ENCODE measurements around the gene VSX1. TPM values are rescaled to one million over a fixed set of nuclear protein-coding genes. Genes with fewer than 3 reads are reported as not detected.

VSX1 gene
- not detected for total RNA-seq
- polyA plus RNA-seq (2013, experiment 1 of 2): 0.39 TPM
- not detected for polyA plus RNA-seq (2013, experiment 2 of 2)
- long read RNA-seq, experiment 1: 0 reads
- long read RNA-seq, experiment 2: 0 reads
- long read RNA-seq, experiment 3: 0 reads
- long read RNA-seq, experiment 4: 0 reads

DNA sequence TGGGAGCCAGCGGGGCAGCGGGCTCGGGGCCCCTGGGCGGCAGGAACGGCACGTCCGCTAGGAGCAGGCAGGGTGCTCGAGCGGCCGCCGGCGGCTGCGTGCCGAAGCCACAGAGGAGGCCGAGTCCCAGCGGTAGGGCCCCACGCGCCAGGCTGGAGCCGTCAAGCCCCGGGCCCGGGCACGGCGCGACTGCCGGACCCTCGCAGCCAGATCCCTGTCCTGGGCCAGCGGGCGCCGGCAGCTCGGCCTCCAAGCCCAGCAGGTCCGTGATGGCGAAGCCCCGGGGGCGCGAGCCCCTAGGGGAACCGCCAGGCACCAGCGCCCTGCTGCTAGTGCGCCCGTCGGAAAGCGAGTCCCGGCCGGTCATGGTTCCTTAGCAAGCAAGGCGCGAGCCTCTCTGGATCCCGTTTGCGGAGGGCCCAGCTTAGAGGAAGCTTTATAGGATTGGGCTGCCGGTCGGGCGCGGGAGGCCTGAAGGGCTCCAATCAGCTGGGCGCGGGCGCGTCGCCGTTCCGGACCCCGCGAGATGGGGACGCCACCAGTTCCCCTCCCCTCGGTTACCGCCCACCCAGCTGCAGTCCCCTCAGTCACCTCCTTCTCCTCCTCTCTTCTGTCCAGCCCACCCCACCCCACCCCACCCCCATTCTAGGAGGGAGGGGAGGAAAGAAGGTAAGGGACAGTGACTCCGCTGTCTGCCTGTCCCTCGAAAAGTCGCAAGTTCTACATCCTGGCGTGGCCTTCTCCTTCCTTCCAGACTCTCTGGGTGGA is at the start of gene VSX1:
Gene VSX1 (minus strand): TSS at position 412 of the 768 bp plus-strand sequence. CDS start 45 bp downstream, at position 367.
- Histone ChIP-seq H3K27ac (ENCODE audit: low read depth, low read length) (no peak within 1 kb of the TSS), H3K36me3 (ENCODE audit: control insufficient read depth, insufficient read depth, low read length) (no peaks in the 10 kb centered on the region), H3K9me3 (ENCODE audit: control insufficient read depth, low read length) (no peaks in the 10 kb centered on the region), H3K4me3 (ENCODE audit: low read length) (peak within 1 kb of the TSS; percentile 73), H3K4me1 (ENCODE audit: control insufficient read depth, insufficient read depth, low read length) (no peaks in the 10 kb centered on the region), H3K9ac (ENCODE audit: extremely low read depth, low read length, poor library complexity, severe bottlenecking) (no peak within 1 kb of the TSS), H3K27me3 (ENCODE audit: control insufficient read depth, insufficient read depth, low read length, poor library complexity, severe bottlenecking) (peaks cover 100% of the 10 kb centered on the region)
- Mint-ChIP-seq H3K27ac (no peak within 1 kb of the TSS), H3K9me3 (no peaks in the 10 kb centered on the region), H3K36me3 (ENCODE audit: low read depth) (no peaks in the 10 kb centered on the region), H3K27me3 (ENCODE audit: insufficient read depth) (peaks cover 98% of the 10 kb centered on the region), H3K4me3 (peak within 1 kb of the TSS; percentile 46), H3K4me1 (peaks cover 8% of the 10 kb centered on the region)
- WGBS, 2 experiments (ENCODE audit: insufficient coverage in 1 of 2, insufficient read length in 1 of 2): 11 to 13% methylated on average over 8 to 66 of the region's 67 CpGs
- DNase-seq: peak; percentile 60
- TF ChIP-seq, protein P1, sequence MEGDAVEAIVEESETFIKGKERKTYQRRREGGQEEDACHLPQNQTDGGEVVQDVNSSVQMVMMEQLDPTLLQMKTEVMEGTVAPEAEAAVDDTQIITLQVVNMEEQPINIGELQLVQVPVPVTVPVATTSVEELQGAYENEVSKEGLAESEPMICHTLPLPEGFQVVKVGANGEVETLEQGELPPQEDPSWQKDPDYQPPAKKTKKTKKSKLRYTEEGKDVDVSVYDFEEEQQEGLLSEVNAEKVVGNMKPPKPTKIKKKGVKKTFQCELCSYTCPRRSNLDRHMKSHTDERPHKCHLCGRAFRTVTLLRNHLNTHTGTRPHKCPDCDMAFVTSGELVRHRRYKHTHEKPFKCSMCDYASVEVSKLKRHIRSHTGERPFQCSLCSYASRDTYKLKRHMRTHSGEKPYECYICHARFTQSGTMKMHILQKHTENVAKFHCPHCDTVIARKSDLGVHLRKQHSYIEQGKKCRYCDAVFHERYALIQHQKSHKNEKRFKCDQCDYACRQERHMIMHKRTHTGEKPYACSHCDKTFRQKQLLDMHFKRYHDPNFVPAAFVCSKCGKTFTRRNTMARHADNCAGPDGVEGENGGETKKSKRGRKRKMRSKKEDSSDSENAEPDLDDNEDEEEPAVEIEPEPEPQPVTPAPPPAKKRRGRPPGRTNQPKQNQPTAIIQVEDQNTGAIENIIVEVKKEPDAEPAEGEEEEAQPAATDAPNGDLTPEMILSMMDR (conservative IDR thresholded peaks at IDR 0.05): no peak

GRCh38 chr20:25129908-25130307 is 48.0 kb upstream of the VSX1 start:
- H3K9me3 Mint-ChIP-seq: no peaks in the 10 kb centered on the region
- H3K36me3 Mint-ChIP-seq (ENCODE audit: low read depth): no peaks in the 10 kb centered on the region
- H3K4me3 Mint-ChIP-seq: no peak overlapping the region
- no peak for DNase-seq
- Histone ChIP-seq H3K27me3 (ENCODE audit: control insufficient read depth, insufficient read depth, low read length, poor library complexity, severe bottlenecking) (no peaks in the 10 kb centered on the region), H3K36me3 (ENCODE audit: control insufficient read depth, insufficient read depth, low read length) (no peaks in the 10 kb centered on the region), H3K27ac (ENCODE audit: low read depth, low read length) (no peak overlapping the region), H3K9ac (ENCODE audit: extremely low read depth, low read length, poor library complexity, severe bottlenecking) (no peak overlapping the region), H3K9me3 (ENCODE audit: control insufficient read depth, low read length) (no peaks in the 10 kb centered on the region), H3K4me1 (ENCODE audit: control insufficient read depth, insufficient read depth, low read length) (no peaks in the 10 kb centered on the region), H3K4me3 (ENCODE audit: low read length) (no peak overlapping the region)
- TF ChIP-seq, protein P1 (conservative IDR thresholded peaks at IDR 0.05): peak; percentile 54
- peaks cover 8% of the 10 kb centered on the region for H3K27me3 Mint-ChIP-seq (ENCODE audit: insufficient read depth)
- H3K4me1 Mint-ChIP-seq: no peaks in the 10 kb centered on the region
- no peak overlapping the region for H3K27ac Mint-ChIP-seq
- 75 to 80% methylated on average over 6 to 7 of the region's 7 CpGs for WGBS, 2 experiments (ENCODE audit: insufficient coverage in 1 of 2, insufficient read length in 1 of 2)

- no peaks in the 10 kb centered on the region for H3K9me3 ChIP-seq (ENCODE audit: control insufficient read depth, low read length)
- Mint-ChIP-seq H3K27me3 (ENCODE audit: insufficient read depth) (peaks cover 8% of the 10 kb centered on the region), H3K36me3 (ENCODE audit: low read depth) (no peaks in the 10 kb centered on the region), H3K27ac (no peak overlapping the region), H3K4me3 (no peak overlapping the region), H3K9me3 (no peaks in the 10 kb centered on the region), H3K4me1 (no peaks in the 10 kb centered on the region)
- TF ChIP-seq, protein P1 (conservative IDR thresholded peaks at IDR 0.05): no peak
- DNase-seq: no peak
- H3K36me3 ChIP-seq (ENCODE audit: control insufficient read depth, insufficient read depth, low read length): no peaks in the 10 kb centered on the region
- WGBS, 2 experiments (ENCODE audit: insufficient coverage in 1 of 2, insufficient read length in 1 of 2): 93 to 100% methylated on average over 4 to 6 of the region's 6 CpGs
- H3K27me3 ChIP-seq (ENCODE audit: control insufficient read depth, insufficient read depth, low read length, poor library complexity, severe bottlenecking): no peaks in the 10 kb centered on the region
- no peak overlapping the region for H3K9ac ChIP-seq (ENCODE audit: extremely low read depth, low read length, poor library complexity, severe bottlenecking)
- no peaks in the 10 kb centered on the region for H3K4me1 ChIP-seq (ENCODE audit: control insufficient read depth, insufficient read depth, low read length)
- H3K4me3 ChIP-seq (ENCODE audit: low read length): no peak overlapping the region
- H3K27ac ChIP-seq (ENCODE audit: low read depth, low read length): no peak overlapping the region
Observed at GRCh38 chr20:25129428-25129827, 47.5 kb upstream of the VSX1 start.

Measured in endodermal cell (in vitro differentiated cells).